GM12865 (cell line): Measurements from ENCODE around the gene TRIP10.
"Not testable (repeated sequence)": the region's sequence is repeated elsewhere in the genome, so short reads cannot be mapped to it uniquely, and the experiment has no call there.

Source experiments
- DNase-seq: peaks from one replicate; pipeline ENCODE4 v3.0.0; 2010; ENCODE audit warnings: low read depth
- H3K4me3 ChIP-seq: 2 replicates; pipeline ENCODE4 v1.5.1; 2011; ENCODE audit warnings: mild to moderate bottlenecking, low read depth, low read length, control low read depth
- TF ChIP-seq, protein P1 (sequence below): IDR thresholded peaks from 2 replicates; pipeline ENCODE4 v1.5.1; 2011; ENCODE audit warnings: low read length, control low read depth, low read depth, inconsistent platforms; ENCODE audit not compliant: insufficient read depth; ENCODE audit errors: missing control alignments

TRIP10 gene

DNA sequence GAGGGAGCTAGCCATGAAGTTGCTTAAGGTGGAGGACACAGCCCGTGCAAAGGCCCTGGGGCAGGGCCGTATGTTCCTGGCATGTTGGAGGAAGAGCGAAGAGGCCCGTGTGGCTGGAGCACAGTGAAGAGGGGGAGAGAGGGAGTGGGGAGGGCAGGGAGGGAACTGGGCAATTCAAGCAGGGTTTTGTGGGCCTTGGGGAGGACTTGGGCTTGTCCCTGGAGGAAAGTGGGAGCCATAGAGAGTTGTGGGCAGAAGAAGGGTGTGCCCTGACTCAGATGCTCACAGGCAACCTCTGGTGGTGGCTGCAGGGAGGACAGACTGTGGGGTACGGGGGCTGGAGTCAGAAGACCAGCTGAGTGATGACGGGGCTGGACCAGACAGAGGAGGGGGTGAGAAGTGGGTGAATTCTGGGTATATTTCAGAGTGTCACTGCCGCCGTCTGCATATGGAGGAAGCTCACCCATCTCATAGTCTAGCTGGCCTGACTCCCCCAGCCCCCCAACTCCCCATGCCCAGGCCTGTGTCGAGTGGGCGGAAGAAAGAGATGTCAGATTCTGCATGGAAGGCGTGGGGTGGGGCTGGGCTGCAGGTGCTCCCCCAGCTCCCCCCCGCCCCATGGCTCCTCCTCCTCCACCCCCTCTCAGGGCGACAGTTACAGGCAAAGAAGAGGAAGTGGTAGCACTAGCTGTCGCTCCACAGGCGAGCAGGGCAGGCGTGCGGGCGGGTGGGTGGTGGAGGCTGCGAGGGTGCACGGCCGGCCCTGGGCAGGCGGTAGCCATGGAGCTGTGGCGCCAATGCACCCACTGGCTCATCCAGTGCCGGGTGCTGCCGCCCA, 32.8 kb downstream of the TRIP10 start, which contains the start of gene VAV1:
Gene VAV1, plus strand, starts transcription at position 681 of the 838 bp plus-strand sequence. Its CDS starts 100 bp downstream, at position 781.
- peak within 1 kb of the TSS; percentile 83 for H3K4me3 ChIP-seq
- peak; percentile 93 for DNase-seq
- TF ChIP-seq, protein P1, sequence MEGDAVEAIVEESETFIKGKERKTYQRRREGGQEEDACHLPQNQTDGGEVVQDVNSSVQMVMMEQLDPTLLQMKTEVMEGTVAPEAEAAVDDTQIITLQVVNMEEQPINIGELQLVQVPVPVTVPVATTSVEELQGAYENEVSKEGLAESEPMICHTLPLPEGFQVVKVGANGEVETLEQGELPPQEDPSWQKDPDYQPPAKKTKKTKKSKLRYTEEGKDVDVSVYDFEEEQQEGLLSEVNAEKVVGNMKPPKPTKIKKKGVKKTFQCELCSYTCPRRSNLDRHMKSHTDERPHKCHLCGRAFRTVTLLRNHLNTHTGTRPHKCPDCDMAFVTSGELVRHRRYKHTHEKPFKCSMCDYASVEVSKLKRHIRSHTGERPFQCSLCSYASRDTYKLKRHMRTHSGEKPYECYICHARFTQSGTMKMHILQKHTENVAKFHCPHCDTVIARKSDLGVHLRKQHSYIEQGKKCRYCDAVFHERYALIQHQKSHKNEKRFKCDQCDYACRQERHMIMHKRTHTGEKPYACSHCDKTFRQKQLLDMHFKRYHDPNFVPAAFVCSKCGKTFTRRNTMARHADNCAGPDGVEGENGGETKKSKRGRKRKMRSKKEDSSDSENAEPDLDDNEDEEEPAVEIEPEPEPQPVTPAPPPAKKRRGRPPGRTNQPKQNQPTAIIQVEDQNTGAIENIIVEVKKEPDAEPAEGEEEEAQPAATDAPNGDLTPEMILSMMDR, result peak; percentile 60

DNA sequence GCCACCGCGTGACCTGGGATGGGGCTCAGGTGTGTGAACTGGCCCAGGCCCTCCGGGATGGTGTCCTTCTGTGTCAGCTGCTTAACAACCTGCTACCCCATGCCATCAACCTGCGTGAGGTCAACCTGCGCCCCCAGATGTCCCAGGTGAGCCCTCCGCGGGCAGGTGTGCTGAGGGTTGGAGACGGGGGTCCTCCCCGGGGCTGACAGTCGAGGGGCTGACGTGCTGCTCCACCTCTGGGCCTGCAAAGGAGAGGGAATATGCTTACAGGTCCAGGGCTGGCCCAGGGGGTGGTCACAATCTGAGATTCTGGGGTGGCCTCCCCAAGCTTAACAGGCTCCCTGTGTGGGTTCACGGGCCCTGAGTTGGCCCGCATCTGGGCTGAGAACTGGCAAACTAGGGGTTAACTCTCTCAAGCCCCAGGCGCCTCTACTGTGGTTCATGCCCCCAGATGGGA, 33.4 kb downstream of the TRIP10 start:
- no peak for DNase-seq
- peak overlapping the region; percentile 83 for H3K4me3 ChIP-seq
- TF ChIP-seq, protein P1, result no peak

DNA sequence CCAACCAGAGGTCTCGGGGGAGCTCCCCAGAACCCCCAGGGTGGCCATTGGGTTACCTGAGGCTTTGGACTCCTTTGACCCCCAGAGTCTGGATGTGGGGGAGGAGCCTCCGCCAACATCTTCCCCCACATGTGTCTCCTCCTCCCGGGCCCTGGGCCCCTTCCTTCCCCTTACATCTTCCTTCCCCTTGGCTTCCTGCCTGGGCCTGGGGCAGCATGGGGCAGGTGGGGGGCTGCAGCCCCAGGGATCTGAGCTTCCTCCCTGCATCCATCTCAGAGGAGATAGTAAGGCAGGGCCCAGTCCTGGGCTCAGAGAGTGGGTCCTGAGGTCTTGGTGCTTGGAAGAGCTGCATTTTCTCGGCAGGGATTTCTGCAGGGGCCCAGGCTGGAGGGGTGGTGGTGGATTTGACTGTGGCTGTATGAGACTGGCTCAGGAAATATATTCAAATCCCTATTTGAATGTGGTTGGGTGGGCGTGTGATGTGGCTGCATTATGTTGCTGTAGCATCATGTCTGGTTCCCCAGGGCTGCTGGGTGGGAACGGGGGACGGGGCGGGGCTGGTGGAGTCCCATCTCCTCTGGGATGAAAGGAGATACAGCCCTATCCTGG, 33.9 kb downstream of the TRIP10 start:
- peak overlapping the region; percentile 83 for H3K4me3 ChIP-seq
- TF ChIP-seq, protein P1, result no peak
- peak; percentile 86 for DNase-seq

DNA sequence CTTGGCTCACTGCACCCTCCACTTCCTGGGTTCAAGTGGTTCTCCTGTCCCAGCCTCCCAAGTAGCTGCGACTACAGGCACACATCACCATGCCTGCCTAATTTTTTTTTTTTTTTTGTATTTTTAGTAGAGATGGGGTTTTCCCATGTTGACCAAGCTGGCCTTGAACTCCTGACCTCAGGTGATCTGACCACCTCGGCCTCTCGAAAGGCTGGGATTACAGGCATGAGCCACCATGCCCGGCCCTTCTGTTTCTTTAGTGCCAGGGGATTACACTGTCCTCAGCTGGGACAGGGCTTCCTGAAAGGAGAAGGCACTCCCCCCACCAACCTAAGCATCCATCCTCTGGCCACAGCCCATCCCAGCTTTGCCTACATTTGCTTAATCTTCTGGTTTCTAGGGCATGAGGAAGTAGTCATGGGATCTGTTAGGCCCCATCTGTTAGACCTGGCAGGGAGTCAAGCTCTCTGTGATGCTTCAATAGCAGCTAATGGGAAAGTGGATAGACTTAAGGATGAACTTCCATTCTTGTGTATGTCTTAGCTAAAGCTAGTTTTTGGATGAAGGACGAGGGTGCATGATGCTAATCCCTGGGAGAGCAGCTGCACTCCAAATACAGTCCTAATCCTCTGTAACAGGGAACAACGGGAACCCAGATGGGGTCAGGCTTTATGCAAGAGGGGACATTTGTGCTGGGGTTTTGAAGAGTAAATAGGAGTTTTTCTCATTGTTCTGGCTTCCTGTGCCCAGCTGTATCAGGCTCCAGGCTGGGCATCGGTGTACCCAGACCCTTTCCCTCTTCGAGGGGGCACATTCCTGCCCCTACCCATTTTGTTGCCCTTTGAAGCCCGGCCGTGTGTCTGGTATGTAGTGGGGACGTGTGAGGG, 35.6 kb downstream of the TRIP10 start:
- TF ChIP-seq, protein P1, result no peak
- peak overlapping the region; percentile 17; the same call in 1 of the 2 replicates for H3K4me3 ChIP-seq
- peak; percentile 41 for DNase-seq

DNA sequence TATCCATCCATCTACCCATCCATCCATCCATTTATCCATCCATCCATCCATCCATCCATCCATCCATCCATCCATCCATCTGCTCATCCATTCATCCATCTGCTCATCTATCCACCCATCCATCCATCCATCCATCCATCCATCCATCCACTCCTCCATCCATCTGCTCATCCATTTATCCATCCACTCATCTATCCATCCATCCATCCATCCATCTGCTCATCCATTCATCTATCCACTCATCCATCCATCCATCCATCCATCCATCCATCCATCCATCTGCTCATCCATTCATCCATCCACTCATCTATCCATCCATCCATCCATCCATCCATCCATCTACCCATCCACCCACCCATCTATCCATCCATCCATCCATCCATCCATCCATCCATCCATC, 36.6 kb downstream of the TRIP10 start:
- DNase-seq, H3K4me3 ChIP-seq: not testable (repeated sequence)

DNA sequence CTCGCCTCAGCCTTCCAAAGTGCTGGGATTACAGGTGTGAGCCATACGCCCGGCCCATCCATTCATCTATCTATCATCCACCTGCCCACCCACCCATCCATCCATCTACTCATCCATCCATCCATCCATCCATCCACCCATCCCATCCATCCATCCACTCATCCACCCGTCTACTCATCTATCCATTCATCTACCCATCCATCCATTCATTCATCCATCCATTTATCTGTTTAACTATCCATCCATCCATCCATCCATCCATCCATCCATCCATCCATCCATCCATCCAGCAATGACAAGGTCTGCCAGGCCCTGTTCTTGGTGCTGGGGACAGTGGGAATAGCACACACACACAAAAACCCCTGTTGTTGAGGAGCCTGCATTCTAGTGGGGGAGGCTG, 37.5 kb downstream of the TRIP10 start:
- no peak overlapping the region for H3K4me3 ChIP-seq
- DNase-seq, result no peak
- TF ChIP-seq, protein P1, result no peak

DNA sequence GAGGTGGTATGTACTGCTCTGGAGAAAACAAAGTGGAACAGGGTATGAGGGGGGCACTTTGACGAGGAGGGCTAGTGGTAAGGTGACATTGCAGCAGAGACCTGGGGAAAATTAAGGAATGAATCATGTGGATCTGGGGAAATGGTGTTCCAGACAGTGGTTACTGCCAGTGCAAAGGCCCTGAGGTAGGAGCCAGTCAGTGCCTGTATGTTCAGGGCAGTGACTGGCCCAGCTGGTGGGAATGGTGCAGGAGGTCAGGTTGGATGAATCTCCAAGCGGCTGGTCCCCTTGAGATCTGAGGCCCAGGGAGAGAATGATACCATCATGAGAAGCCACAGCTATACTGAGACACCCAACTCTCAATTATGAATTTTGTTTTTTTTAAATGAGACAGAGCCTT, 38.0 kb downstream of the TRIP10 start:
- no peak overlapping the region for H3K4me3 ChIP-seq
- TF ChIP-seq, protein P1, result no peak
- DNase-seq, result no peak
